DMS53 treated with DMSO at 0.1 percent for 48 hours (cell line): ENCODE measurements around the gene TMTC1.
"Not testable (repeated sequence)": the region's sequence is repeated elsewhere in the genome, so short reads cannot be mapped to it uniquely, and the experiment has no call there.

Source experiments
- DNase-seq: peaks from one replicate; lab custom pipeline; 2025; ENCODE audit not compliant: unreplicated experiment; lab: John Stamatoyannopoulos, UW

The TMTC1 gene

GRCh38 chr12:29783773-29784666 is at the start of gene TMTC1:
TSS of gene TMTC1 (minus strand) at chr12:29783942. CDS start at chr12:29783751, 191 bp downstream.
- peak; percentile 60 for DNase-seq

DNA sequence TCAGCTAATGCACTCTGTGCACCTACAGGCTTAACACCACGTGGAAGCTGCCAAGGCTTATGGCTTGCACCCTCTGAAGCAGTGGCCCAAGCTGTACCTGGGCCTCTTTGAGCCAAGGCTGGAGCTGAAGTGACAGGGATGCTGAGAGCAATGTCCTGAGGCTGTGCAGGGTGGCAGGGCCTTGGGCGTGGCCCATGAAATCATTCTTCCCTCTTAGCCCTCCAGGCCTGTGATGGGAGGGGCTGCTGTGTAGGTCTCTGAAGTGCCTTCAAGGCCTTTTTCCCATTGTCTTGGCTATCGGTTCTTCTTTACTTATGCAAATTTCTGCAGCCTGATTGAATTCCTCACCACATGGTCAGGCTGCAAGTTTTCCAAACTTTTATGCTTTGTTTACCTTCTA is 47.4 kb upstream of the TMTC1 start:
- no peak for DNase-seq

- no peak for DNase-seq
Measured at GRCh38 chr12:29830391-29830790, 46.6 kb upstream of the TMTC1 start.

DNA sequence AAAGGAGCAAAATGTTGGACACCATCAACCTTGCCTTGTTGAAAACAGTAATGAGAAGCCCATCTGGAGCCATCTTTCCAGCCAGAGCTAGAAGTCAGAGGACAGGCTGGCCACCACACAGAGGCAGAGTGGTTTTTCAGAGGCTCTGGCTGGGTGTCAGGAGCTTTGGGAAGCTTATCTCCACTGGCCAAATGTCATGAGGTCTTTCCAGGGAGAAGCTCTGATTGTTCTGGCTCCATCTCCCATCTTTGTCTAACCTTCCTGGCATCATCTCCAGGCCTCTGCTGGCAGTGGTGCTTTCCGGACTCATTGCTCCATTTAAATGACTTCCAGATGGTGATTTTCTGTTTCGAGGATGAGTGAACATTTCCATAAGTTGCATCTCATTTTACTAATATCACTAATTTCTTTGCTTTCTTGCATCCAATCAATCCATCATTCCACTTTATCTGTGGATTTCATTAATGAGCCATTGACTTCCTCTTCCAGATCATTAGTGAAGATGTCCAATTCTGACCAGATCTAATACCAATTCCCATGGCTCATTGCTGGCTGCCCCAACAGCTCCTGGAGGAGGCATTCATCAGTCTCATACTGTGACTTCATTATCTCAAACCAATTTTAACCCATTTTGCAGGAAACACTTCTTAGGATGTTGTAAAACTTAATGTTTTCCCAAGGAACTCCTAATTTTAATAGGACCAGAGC is 35.3 kb upstream of the TMTC1 start:
- DNase-seq = no peak

DNA sequence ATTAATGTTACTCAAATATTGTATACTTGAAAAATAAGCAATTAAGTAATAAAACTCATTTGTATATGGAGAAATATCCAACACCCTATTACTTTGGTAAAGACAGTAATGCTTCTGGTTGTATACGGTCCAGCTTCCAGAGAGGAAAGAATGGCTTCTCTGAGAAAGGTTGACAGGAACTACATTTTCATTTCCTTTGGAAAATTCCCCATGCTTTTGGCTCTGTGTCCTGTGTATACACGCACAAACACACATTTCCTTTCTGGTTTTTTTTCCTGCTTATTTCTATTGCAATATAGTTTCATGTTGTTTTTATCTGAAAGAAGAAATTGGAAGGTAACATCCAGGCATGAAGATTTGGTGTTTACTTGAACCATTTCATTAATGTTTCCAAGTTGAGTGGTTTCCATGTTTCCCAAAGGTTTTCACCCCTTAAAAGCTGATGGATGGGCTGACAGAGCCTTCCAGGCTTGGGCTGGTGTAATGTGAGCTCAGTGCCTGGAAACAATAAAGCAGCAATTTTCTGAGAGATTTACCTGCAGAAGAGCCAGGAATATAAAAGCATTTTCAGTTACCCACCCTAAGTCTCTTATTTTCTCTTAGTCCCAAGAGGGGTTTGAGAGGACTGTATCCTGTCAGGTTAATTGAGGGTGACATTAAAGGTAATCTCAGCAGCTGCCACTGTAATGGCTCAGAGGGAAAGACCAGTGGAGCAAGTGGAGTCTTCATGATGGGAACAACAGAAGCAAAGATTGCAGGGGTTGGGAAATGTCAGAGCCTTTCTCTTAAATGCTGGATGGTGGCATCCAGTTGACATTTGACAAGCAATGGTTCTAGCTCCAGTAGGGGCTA is 33.4 kb upstream of the TMTC1 start:
- no peak for DNase-seq

DNA sequence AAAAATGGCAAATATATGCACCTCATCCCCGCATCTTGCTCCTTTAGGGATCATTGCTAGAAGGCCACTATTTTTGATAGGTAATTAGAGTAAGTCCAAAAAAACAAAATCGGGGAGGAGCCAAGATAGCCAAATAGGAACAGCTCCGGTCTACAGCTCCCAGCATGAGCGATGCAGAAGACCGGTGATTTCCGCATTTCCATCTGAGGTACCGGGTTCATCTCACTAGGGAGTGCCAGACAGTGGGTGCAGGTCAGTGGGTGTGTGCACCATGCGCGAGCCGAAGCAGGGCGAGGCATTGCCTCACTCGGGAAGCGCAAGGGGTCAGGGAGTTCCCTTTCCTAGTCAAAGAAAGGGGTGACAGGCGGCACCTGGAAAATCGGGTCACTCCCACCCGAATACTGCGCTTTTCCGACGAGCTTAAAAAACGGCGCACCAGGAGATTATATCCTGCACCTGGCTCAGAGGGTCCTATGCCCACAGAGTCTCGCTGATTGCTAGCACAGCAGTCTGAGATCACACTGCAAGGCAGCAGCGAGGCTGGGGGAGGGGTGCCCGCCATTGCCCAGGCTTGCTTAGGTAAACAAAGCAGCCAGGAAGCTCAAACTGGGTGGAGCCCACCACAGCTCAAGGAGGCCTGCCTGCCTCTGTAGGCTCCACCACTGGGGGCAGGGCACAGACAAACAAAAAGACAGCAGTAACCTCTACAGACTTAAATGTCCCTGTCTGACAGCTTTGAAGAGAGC is 26.0 kb upstream of the TMTC1 start:
- DNase-seq = not testable (repeated sequence)

DNA sequence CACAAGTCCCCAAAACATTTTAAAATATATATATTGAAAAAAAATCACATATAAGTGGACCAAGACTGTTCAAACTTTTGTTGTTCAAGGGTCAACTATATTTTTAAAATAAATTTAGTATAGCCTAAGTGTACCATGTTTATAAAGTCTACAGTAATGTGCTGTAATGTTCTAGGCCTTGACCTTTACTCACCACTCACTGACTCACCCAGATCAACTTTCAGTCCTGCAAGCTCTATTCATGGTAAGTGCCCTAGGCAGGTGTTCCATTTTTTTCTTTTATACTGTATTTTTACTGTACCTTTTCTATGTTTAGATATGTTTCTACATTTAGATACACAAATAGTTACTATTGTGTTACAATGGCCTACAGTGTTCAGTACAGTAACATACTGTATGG is 23.4 kb upstream of the TMTC1 start:
- DNase-seq = no peak

GRCh38 chr12:29804019-29804418 is 20.3 kb upstream of the TMTC1 start:
- no peak for DNase-seq

DNA sequence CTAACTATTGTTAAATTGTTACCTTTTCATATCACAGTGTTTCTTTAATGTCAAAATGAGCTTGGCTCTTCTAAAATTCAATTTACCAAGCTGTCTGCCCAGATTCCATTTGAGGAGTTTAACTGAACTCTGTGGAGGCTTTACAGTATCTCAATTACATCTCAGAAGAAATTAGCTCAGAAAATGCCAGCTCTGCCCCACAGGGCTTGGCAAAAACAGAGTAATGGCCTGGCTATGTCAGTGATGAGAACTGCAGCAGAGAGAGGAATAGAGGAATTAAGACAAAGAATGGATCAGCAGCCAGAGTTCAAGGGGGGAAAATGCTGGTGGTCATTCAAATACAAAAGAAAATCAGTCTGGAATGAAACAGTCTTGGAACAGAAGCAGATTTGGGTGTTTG is 15.8 kb upstream of the TMTC1 start:
- DNase-seq = no peak

DNA sequence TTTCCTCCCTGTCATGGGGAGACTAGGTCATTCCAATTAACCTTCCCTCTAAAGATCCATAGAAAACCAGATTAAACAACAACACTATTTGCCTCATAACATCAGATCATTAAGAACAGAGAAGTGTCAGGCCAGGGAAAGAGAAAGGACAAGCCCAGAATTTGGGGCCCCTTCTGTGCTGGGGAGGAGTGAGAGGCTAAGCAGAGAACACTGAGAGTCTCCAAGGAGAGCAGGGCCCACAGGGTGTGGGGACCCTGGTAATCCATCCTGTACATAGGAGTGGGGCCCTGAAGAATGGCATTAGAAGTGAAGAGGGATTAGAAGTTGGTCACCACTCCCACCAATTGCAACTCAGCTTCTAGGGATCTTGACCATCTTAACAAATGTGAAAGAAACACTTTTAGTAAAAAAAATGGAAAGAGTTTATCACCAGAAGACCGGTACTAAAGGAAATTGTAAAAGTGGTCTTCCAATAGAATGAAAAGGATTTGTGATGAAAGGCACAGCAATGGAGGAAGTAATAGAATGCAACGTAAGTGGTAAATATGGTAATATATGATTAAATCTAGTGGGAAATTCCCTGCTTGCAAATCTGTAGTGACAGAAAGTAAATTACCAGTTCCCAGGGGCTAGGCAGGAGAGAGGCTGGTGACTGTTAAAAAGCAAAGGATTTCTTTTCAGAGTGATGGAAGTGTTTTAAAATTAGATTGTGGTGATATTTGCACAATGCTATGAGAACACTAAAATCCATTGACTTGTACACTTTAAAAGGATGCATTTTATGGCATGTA is 14.0 kb upstream of the TMTC1 start:
- DNase-seq = no peak

- no peak for DNase-seq
Measured at GRCh38 chr12:29796823-29797263, 13.1 kb upstream of the TMTC1 start.

- no peak for DNase-seq
Measured at GRCh38 chr12:29795715-29796114, 12.0 kb upstream of the TMTC1 start.

- DNase-seq = no peak
Measured at GRCh38 chr12:29794862-29795261, 11.1 kb upstream of the TMTC1 start.

DNA sequence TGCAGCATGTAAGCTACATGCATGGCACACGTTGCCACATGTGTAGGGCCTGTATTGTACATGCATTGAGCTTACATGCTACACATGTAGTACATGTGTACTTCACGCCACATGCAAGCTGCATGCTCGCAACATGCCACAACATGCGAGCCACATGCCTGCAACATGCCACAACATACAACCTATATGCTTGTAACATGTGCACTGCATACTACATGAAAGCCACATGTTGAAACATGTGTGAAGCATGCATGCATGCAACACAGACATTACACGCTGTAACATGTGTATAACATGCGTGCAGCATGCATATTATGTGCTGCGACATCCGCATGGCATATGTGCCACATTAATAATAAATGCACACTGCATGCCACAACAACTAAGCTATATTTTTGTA is 9.1 kb upstream of the TMTC1 start:
- no peak for DNase-seq

DNA sequence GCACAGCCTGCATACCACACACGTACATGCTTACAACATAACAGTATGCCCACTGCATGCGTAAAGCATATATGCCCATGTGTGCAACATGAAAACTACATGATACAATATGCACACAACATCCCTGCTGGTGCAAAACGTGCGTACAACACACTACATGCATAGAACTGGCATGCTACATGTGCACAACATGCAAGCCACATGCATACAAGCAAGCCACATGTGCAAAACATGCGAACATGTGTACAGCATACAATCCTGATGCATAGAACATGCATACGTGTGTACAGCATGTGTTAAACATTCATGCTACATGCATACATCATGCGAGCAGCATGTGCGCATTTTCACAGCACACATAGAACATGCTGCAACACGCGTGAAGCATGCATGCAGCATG is 8.4 kb upstream of the TMTC1 start:
- no peak for DNase-seq

GRCh38 chr12:29782871-29783772 is 620 bp downstream of the TMTC1 start:
- DNase-seq = peak; percentile 67

DNA sequence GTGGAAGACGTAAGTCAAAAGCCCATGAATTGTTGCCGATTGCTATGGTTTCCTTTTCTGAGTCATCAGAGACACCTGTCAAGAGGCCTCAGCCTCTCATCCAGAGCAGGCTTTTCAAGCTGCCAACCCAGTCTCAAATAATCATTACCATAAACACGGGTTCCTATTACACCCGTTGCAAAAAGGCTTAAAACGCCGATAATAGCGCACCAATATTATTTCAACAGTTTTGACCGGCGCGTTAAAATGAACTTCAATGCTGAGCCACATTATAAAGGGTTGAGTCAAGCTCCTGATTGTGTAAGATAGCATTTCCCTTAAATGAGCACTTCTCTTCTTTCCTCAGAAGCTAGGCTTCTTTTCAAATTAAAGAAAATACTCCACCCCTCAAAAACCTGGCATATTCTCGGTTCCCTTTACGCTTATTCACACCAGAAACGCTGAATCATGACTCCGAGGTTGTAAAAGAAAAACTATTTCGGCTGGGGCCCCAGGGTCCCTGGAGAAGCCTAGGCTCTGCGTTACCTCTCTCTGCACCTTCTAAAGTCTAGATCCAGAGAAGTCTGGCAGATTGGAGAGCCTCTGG is 1.4 kb downstream of the TMTC1 start:
- DNase-seq = peak; percentile 96

- no peak for DNase-seq
Measured at GRCh38 chr12:29781705-29782266, 2.0 kb downstream of the TMTC1 start.
